GM12873 (cell line): ENCODE measurements around the gene EGFL7.

Experiments
- CTCF ChIP-seq: IDR thresholded peaks from 2 replicates; pipeline ENCODE4 v1.5.1; 2012; ENCODE audit warnings: low read depth, mild to moderate bottlenecking, moderate library complexity, low read length, control low read depth; ENCODE audit not compliant: insufficient read depth; ENCODE audit errors: missing control alignments

Gene EGFL7

GRCh38 chr9:136664000-136664915 lies 1.5 kb downstream of the EGFL7 start:
- TF ChIP-seq CTCF: no peak

GRCh38 chr9:136665111-136665703 lies 2.5 kb downstream of the EGFL7 start:
- peak; percentile 17 for TF ChIP-seq CTCF

- no peak for TF ChIP-seq CTCF
These were observed 3.1 kb downstream of the EGFL7 start for GRCh38 chr9:136665704-136666371.

- no peak for TF ChIP-seq CTCF
These were observed 3.9 kb downstream of the EGFL7 start for GRCh38 chr9:136666372-136667213.

- TF ChIP-seq CTCF: no peak
These were observed 4.7 kb downstream of the EGFL7 start for GRCh38 chr9:136667214-136667939.

GRCh38 chr9:136667940-136668760 lies 5.4 kb downstream of the EGFL7 start:
- no peak for TF ChIP-seq CTCF
